Glutamatergic neuron (in vitro differentiated cells): ENCODE data around the gene CETN1. TPM values are rescaled to one million over a fixed set of nuclear protein-coding genes. Genes with fewer than 3 reads are reported as not detected.

Experiments used
- DNase-seq: peaks from one replicate; pipeline ENCODE4 v3.0.0; 2022
- H3K27ac Mint-ChIP-seq: one replicate; pipeline ENCODE4 v1.8.0; 2020; ENCODE audit warnings: mild to moderate bottlenecking, mixed read lengths, inconsistent platforms; ENCODE audit not compliant: unreplicated experiment
- H3K27me3 Mint-ChIP-seq: one replicate; pipeline ENCODE4 v1.8.0; 2020; ENCODE audit warnings: mild to moderate bottlenecking, moderate library complexity, mixed read lengths, inconsistent platforms; ENCODE audit not compliant: unreplicated experiment
- H3K36me3 Mint-ChIP-seq: one replicate; pipeline ENCODE4 v1.8.0; 2020; ENCODE audit warnings: mild to moderate bottlenecking, mixed read lengths, inconsistent platforms; ENCODE audit not compliant: unreplicated experiment
- H3K4me1 Mint-ChIP-seq: one replicate; pipeline ENCODE4 v1.8.0; 2020; ENCODE audit warnings: mild to moderate bottlenecking, low read depth, mixed read lengths, inconsistent platforms; ENCODE audit not compliant: unreplicated experiment
- H3K4me3 Mint-ChIP-seq: one replicate; pipeline ENCODE4 v1.8.0; 2020; ENCODE audit warnings: mild to moderate bottlenecking, mixed read lengths, inconsistent platforms; ENCODE audit not compliant: unreplicated experiment
- H3K9me3 Mint-ChIP-seq: one replicate; pipeline ENCODE4 v1.8.0; 2020; ENCODE audit warnings: mild to moderate bottlenecking, moderate library complexity, mixed read lengths, inconsistent platforms; ENCODE audit not compliant: unreplicated experiment
- CTCF ChIP-seq: fragments of 200-600 bp; sonication (generic); IDR thresholded peaks from one replicate; pipeline ENCODE4 v1.5.0; 2021; ENCODE audit not compliant: partially characterized antibody, unreplicated experiment
- total RNA-seq: library from RNA; stranded (reverse); fragmentation: NEBNext Ultra II Directional; extraction: Animal tissue kit (Norgen Biotek cat#: 25700); gene quantifications from one replicate; pipeline ENCODE4 v1.2.1, GENCODE V29; 2021; ENCODE audit not compliant: unreplicated experiment

The CETN1 gene
- total RNA-seq, 1 donor from 2014 or later = not detected

GRCh38 chr18:549967-550366 is 30.2 kb upstream of the CETN1 start:
- peaks cover 8% of the 10 kb centered on the region for H3K36me3 Mint-ChIP-seq
- peaks cover 1% of the 10 kb centered on the region for H3K27me3 Mint-ChIP-seq
- H3K4me3 Mint-ChIP-seq = no peak overlapping the region
- no peaks in the 10 kb centered on the region for H3K4me1 Mint-ChIP-seq
- no peak overlapping the region for H3K27ac Mint-ChIP-seq
- peaks cover 4% of the 10 kb centered on the region for H3K9me3 Mint-ChIP-seq
- no peak for TF ChIP-seq CTCF
- DNase-seq = no peak

GRCh38 chr18:551404-552061 is 28.6 kb upstream of the CETN1 start:
- peaks cover under 1% of the 10 kb centered on the region for H3K27me3 Mint-ChIP-seq

GRCh38 chr18:555705-556457 is 24.3 kb upstream of the CETN1 start:
- Mint-ChIP-seq H3K9me3 (no peaks in the 10 kb centered on the region), H3K36me3 (no peaks in the 10 kb centered on the region)

More at GRCh38 chr18:551404-552061, 28.6 kb upstream of the CETN1 start:
- H3K9me3 Mint-ChIP-seq = peaks cover 2% of the 10 kb centered on the region
- no peak for DNase-seq
- H3K27ac Mint-ChIP-seq = no peak overlapping the region
- no peak overlapping the region for H3K4me3 Mint-ChIP-seq
- no peaks in the 10 kb centered on the region for H3K4me1 Mint-ChIP-seq
- TF ChIP-seq CTCF = no peak
- H3K36me3 Mint-ChIP-seq = peaks cover 8% of the 10 kb centered on the region

GRCh38 chr18:564708-565561 is 15.2 kb upstream of the CETN1 start:
- TF ChIP-seq CTCF = no peak
- peaks cover 4% of the 10 kb centered on the region for H3K9me3 Mint-ChIP-seq
- no peaks in the 10 kb centered on the region for H3K36me3 Mint-ChIP-seq
- no peaks in the 10 kb centered on the region for H3K4me1 Mint-ChIP-seq
- H3K27me3 Mint-ChIP-seq = peaks cover 1% of the 10 kb centered on the region
- H3K4me3 Mint-ChIP-seq = no peak overlapping the region
- DNase-seq = no peak
- no peak overlapping the region for H3K27ac Mint-ChIP-seq

More at GRCh38 chr18:555705-556457, 24.3 kb upstream of the CETN1 start:
- no peaks in the 10 kb centered on the region for H3K4me1 Mint-ChIP-seq
- no peak for TF ChIP-seq CTCF
- H3K4me3 Mint-ChIP-seq = no peak overlapping the region
- H3K27ac Mint-ChIP-seq = no peak overlapping the region
- no peak for DNase-seq
- H3K27me3 Mint-ChIP-seq = no peaks in the 10 kb centered on the region
